Mesothelial cell of epicardium (in vitro differentiated cells): Measurements from ENCODE around the gene USP22. TPM values are rescaled to one million over a fixed set of nuclear protein-coding genes. Genes with fewer than 3 reads are reported as not detected.

Source experiments
- DNase-seq, 2 experiments: peaks; one replicate each; pipeline ENCODE4 v3.0.0; 2021; ENCODE audit warnings: low spot score in 2 of 2; ENCODE audit not compliant: unreplicated experiment in 2 of 2
- H3K27ac Mint-ChIP-seq: 2 replicates; pipeline ENCODE4 v1.8.0; 2021; ENCODE audit warnings: mixed read lengths
- H3K27me3 Mint-ChIP-seq: 2 replicates; pipeline ENCODE4 v1.8.0; 2021; ENCODE audit warnings: low read depth, mixed read lengths
- H3K36me3 Mint-ChIP-seq: 2 replicates; pipeline ENCODE4 v1.8.0; 2021; ENCODE audit warnings: mixed read lengths
- H3K4me1 Mint-ChIP-seq: 2 replicates; pipeline ENCODE4 v1.8.0; 2021; ENCODE audit warnings: mixed read lengths
- H3K4me3 Mint-ChIP-seq: 2 replicates; pipeline ENCODE4 v1.8.0; 2021; ENCODE audit warnings: mild to moderate bottlenecking, moderate library complexity, mixed read lengths
- H3K9me3 Mint-ChIP-seq: 2 replicates; pipeline ENCODE4 v1.8.0; 2021; ENCODE audit warnings: mixed read lengths
- CTCF ChIP-seq: fragments of 200-600 bp; sonication (generic); IDR thresholded peaks from one replicate; pipeline ENCODE4 v1.5.0; 2021; ENCODE audit warnings: antibody characterized with exemption; ENCODE audit not compliant: unreplicated experiment
- total RNA-seq: library from RNA; stranded (reverse); gene quantifications from 3 replicates; pipeline ENCODE4 v1.2.1, GENCODE V29; 2021

USP22 gene
- total RNA-seq, 1 donor from 2014 or later = 348 TPM

GRCh38 chr17:20989991-20990855, 52.6 kb downstream of the USP22 start:
- Mint-ChIP-seq H3K4me3 (no peak overlapping the region), H3K36me3 (peaks cover 13% of the 10 kb centered on the region), H3K27ac (peak overlapping the region; percentile 58), H3K27me3 (no peaks in the 10 kb centered on the region), H3K9me3 (no peaks in the 10 kb centered on the region), H3K4me1 (peaks cover 19% of the 10 kb centered on the region)
- TF ChIP-seq CTCF = no peak
- no peak for DNase-seq

- no peaks in the 10 kb centered on the region for H3K9me3 Mint-ChIP-seq
- no peak overlapping the region for H3K4me3 Mint-ChIP-seq
- DNase-seq = no peak
- H3K36me3 Mint-ChIP-seq = peaks cover 13% of the 10 kb centered on the region
- H3K27me3 Mint-ChIP-seq = no peaks in the 10 kb centered on the region
- peaks cover 19% of the 10 kb centered on the region for H3K4me1 Mint-ChIP-seq
- H3K27ac Mint-ChIP-seq = peak overlapping the region; percentile 74
- TF ChIP-seq CTCF = no peak
These were observed 53.3 kb downstream of the USP22 start for GRCh38 chr17:20989481-20989880.

- Mint-ChIP-seq H3K4me3 (no peak overlapping the region), H3K36me3 (peaks cover 13% of the 10 kb centered on the region), H3K9me3 (no peaks in the 10 kb centered on the region), H3K27me3 (no peaks in the 10 kb centered on the region), H3K27ac (no peak overlapping the region), H3K4me1 (peaks cover 19% of the 10 kb centered on the region)
- DNase-seq = no peak
- TF ChIP-seq CTCF = no peak
These were observed 53.9 kb downstream of the USP22 start for GRCh38 chr17:20988896-20989295.

- H3K36me3 Mint-ChIP-seq = peaks cover 16% of the 10 kb centered on the region
- no peak overlapping the region for H3K27ac Mint-ChIP-seq
- no peak for DNase-seq
- no peaks in the 10 kb centered on the region for H3K27me3 Mint-ChIP-seq
- H3K9me3 Mint-ChIP-seq = no peaks in the 10 kb centered on the region
- no peak overlapping the region for H3K4me3 Mint-ChIP-seq
- peaks cover 14% of the 10 kb centered on the region for H3K4me1 Mint-ChIP-seq
- TF ChIP-seq CTCF = no peak
These were observed 54.7 kb downstream of the USP22 start for GRCh38 chr17:20988001-20988636.

GRCh38 chr17:20987511-20987910, 55.3 kb downstream of the USP22 start:
- H3K27ac Mint-ChIP-seq = no peak overlapping the region
- peaks cover 10% of the 10 kb centered on the region for H3K4me1 Mint-ChIP-seq
- no peak overlapping the region for H3K4me3 Mint-ChIP-seq
- H3K36me3 Mint-ChIP-seq = peaks cover 20% of the 10 kb centered on the region
- no peaks in the 10 kb centered on the region for H3K27me3 Mint-ChIP-seq
- TF ChIP-seq CTCF = no peak
- DNase-seq = no peak
- H3K9me3 Mint-ChIP-seq = no peaks in the 10 kb centered on the region
